ENCODE results near the gene SLC19A2. TPM values are rescaled to one million over a fixed set of nuclear protein-coding genes. Genes with fewer than 3 reads are reported as not detected.
"Not testable (repeated sequence)": the region's sequence is repeated elsewhere in the genome, so short reads cannot be mapped to it uniquely, and the experiment has no call there.

The SLC19A2 gene
- polyA plus RNA-seq, 1 of the 3 experiments (the other 2 are of a cell fraction): 3.4 TPM

- no peak for TF ChIP-seq IRF3 (IDR thresholded peaks at IDR 0.05; ENCODE audit: low read depth, low read length)
Measured at GRCh38 chr1:169534653-169535052, 48.9 kb upstream of the SLC19A2 start (continued).

GRCh38 chr1:169533528-169534190 lies 47.9 kb upstream of the SLC19A2 start:
- H3K9me3 ChIP-seq; H3K4me3 ChIP-seq (ENCODE audit: low read depth in 2 of 2, low read length in 1 of 2); H4K20me1 ChIP-seq (ENCODE audit: insufficient read depth); POLR2A ChIA-PET; H3K36me3 ChIP-seq (replicated peaks in 1 of 2; ENCODE audit: control insufficient read depth in 1 of 2, insufficient read depth in 2 of 2, low read length in 1 of 2); H3K27ac ChIP-seq (ENCODE audit: low read depth in 2 of 2, low read length in 1 of 2); H2AFZ ChIP-seq (ENCODE audit: low read depth); DNase-seq; H3K4me2 ChIP-seq; H3F3A ChIP-seq (replicated peaks; ENCODE audit: insufficient read depth); H3K9me2 ChIP-seq; H3K27me3 ChIP-seq (ENCODE audit: insufficient read depth); H3K79me2 ChIP-seq (ENCODE audit: insufficient read depth); H3K4me1 ChIP-seq (ENCODE audit: control insufficient read depth in 1 of 2, insufficient read depth in 2 of 2, low read depth in 1 of 2, low read length in 1 of 2); H3K9ac ChIP-seq: not testable (repeated sequence)
- CTCF ChIA-PET: interaction anchor here (1.0 kb wide), 1 partner anchor 12 kb away, joined by 3 read pairs; no protein-coding TSS in a partner anchor
- WGBS (ENCODE audit: low lambda C conversion rate): 35% methylated on average over 9 of the region's 9 CpGs

GRCh38 chr1:169530448-169530847 lies 44.7 kb upstream of the SLC19A2 start:
- no peaks in the 10 kb centered on the region for H3K9me3 ChIP-seq
- H3K27me3 ChIP-seq (ENCODE audit: insufficient read depth): no peaks in the 10 kb centered on the region
- no peaks in the 10 kb centered on the region for H3K79me2 ChIP-seq (ENCODE audit: insufficient read depth)
- CTCF ChIA-PET: interaction anchor here (0.8 to 2.1 kb wide), 2 partner anchors 16 to 22 kb away, joined by 3 to 10 read pairs; no protein-coding TSS in a partner anchor
- H3K27ac ChIP-seq (ENCODE audit: low read depth in 2 of 2, low read length in 1 of 2): no peak overlapping the region
- no peak for DNase-seq
- no peak overlapping the region for H3K4me3 ChIP-seq (ENCODE audit: low read depth in 2 of 2, low read length in 1 of 2)
- WGBS (ENCODE audit: low lambda C conversion rate): 42% methylated on average over 3 of the region's 3 CpGs
- H2AFZ ChIP-seq (ENCODE audit: low read depth): no peak overlapping the region
- no peak for TF ChIP-seq ZBTB33 (IDR thresholded peaks at IDR 0.05; ENCODE audit: borderline replicate concordance, low read depth)
- TF ChIP-seq MEF2A (IDR thresholded peaks at IDR 0.05; ENCODE audit: borderline replicate concordance, low read depth): no peak
- TF ChIP-seq FOXM1 (IDR thresholded peaks at IDR 0.05; ENCODE audit: low read depth): no peak
- no peak for TF ChIP-seq GATA2 (CRISPR knock-in tag; IDR thresholded peaks at IDR 0.05)
- TF ChIP-seq NFIC (IDR thresholded peaks at IDR 0.05; ENCODE audit: borderline replicate concordance): no peak
- no peak for TF ChIP-seq GABPA (IDR thresholded peaks at IDR 0.05; ENCODE audit: low read depth)
- TF ChIP-seq TEAD4 (IDR thresholded peaks at IDR 0.05; ENCODE audit: borderline replicate concordance, insufficient read depth): no peak
- TF ChIP-seq PBX3 (IDR thresholded peaks at IDR 0.05): no peak
- no peak for TF ChIP-seq IRF3 (IDR thresholded peaks at IDR 0.05; ENCODE audit: low read depth, low read length)
- no peak for TF ChIP-seq NRF1 (IDR thresholded peaks at IDR 0.05; ENCODE audit: low read depth, low read length)
- no peak for TF ChIP-seq FOSL2 (IDR thresholded peaks at IDR 0.05; ENCODE audit: borderline replicate concordance, low read depth)
- TF ChIP-seq MXI1 (IDR thresholded peaks at IDR 0.05; ENCODE audit: low read depth, low read length): no peak
- TF ChIP-seq ELF1 (IDR thresholded peaks at IDR 0.05): no peak
- no peak for TF ChIP-seq CTCF (IDR thresholded peaks at IDR 0.05)
- TF ChIP-seq RAD21 (IDR thresholded peaks at IDR 0.05; ENCODE audit: low read length): no peak
- TF ChIP-seq YY1 (IDR thresholded peaks at IDR 0.05; ENCODE audit: low read depth): no peak
- no peak for TF ChIP-seq SMC3 (IDR thresholded peaks at IDR 0.05; ENCODE audit: low read depth, low read length)
- no peaks in the 10 kb centered on the region for H3K9me2 ChIP-seq
- H3K4me1 ChIP-seq (ENCODE audit: control insufficient read depth in 1 of 2, insufficient read depth in 2 of 2, low read depth in 1 of 2, low read length in 1 of 2): no peaks in the 10 kb centered on the region; a peak in 1 of 4 replicates
- H3K9ac ChIP-seq: no peak overlapping the region
- no peaks in the 10 kb centered on the region for H3K36me3 ChIP-seq (replicated peaks in 1 of 2; ENCODE audit: control insufficient read depth in 1 of 2, insufficient read depth in 2 of 2, low read length in 1 of 2)
- no peak overlapping the region for H3K4me2 ChIP-seq
- no peaks in the 10 kb centered on the region for H3F3A ChIP-seq (replicated peaks; ENCODE audit: insufficient read depth)
- POLR2A ChIA-PET: no interaction called here
- no peaks in the 10 kb centered on the region for H4K20me1 ChIP-seq (ENCODE audit: insufficient read depth)

All from SK-N-SH (cell line).